ENCODE measurements around the gene WDCP.
"Not testable (repeated sequence)": the region's sequence is repeated elsewhere in the genome, so short reads cannot be mapped to it uniquely, and the experiment has no call there.

WDCP gene

GRCh38 chr2:24055750-24056149 is 8.6 kb upstream of the WDCP start:
- DNase-seq, result no peak

DNA sequence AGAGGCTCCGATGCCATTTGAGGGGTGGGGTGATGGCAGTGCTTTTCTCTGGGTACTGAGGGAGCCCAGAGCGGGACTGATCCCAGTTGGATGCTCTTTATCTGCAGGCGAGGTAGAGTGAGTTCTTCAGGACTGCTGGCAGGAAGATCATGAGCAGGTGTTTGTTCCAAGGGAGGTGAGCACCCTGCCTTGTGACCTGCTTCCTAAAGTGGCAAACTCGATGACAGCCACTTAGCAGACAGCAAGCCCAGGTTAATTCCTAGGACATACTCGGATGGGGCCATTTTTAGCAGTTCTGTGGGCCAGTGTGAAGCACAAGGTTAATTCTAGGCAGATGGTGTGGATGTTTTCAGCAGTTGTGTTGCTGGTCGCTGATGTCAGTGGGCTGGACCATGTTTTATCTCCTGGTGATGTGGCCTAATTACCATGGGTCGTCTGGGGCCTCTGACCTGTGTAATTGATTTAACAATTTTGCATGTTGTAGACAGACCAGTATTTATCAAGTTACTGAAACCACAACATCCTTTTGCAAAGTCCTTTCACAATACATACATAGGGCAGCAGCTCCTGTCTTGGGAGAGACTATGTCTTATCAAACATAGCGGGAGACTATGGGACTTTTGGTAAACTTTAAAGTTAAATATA is 7.3 kb upstream of the WDCP start:
- DNase-seq, result no peak

GRCh38 chr2:24052951-24053350 is 5.8 kb upstream of the WDCP start:
- DNase-seq, result no peak

DNA sequence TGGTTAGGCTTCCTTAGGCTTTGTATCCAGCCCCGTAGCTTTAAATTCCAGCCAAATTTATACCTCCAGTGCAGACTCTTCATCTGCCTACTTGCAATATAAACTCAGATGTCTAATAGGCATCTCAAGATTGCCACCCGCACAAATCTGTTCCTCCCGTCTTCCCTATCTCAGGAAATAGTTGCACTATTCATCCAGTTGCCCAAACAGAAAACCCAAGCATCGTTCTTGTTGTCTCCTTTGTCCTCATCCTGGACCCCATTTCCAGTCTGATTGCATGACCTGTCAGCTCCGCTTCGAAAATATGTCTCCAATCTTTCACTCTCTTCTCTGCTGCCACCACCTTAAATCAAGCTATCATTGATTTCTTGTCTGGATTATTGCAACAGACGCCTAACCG is 4.6 kb upstream of the WDCP start:
- no peak for DNase-seq

- DNase-seq, result no peak
These were observed 3.1 kb upstream of the WDCP start for GRCh38 chr2:24050041-24050979.

- no peak for DNase-seq
These were observed 2.4 kb upstream of the WDCP start, which contains the start of gene FKBP1B for GRCh38 chr2:24049485-24050021. Gene FKBP1B, plus strand, starts transcription at chr2:24049741. Its CDS starts 109 bp downstream, at chr2:24049850.

- no peak for DNase-seq
These were observed 1.7 kb upstream of the WDCP start for GRCh38 chr2:24048769-24049484.

GRCh38 chr2:24047703-24048033 is 477 bp upstream of the WDCP start:
- DNase-seq, result no peak

- no peak for DNase-seq
These were observed 627 bp downstream of the WDCP start for GRCh38 chr2:24046599-24046929.

- DNase-seq, result no peak
These were observed 1.4 kb downstream of the WDCP start for GRCh38 chr2:24045511-24046508.

- DNase-seq, result not testable (repeated sequence)
These were observed 4.1 kb downstream of the WDCP start for GRCh38 chr2:24043133-24043532.

DNA sequence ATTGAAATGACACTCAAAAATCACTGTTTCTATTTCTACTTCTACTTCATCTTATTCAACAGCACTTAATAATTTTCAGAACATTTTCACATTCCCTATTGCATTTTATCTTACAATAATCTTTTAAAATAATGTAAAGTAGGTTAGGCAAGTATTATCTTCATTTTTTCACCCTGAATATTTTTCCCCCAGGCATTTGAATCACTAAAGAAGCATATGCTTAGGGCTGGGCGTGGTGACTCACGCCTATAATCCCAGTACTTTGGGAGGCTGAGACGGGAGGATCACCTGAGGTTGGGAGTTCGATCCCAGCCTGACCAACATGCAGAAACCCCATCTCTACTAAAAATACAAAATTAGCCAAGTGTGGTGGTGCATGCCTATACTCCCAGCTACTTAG is 6.7 kb downstream of the WDCP start:
- no peak for DNase-seq

DNA sequence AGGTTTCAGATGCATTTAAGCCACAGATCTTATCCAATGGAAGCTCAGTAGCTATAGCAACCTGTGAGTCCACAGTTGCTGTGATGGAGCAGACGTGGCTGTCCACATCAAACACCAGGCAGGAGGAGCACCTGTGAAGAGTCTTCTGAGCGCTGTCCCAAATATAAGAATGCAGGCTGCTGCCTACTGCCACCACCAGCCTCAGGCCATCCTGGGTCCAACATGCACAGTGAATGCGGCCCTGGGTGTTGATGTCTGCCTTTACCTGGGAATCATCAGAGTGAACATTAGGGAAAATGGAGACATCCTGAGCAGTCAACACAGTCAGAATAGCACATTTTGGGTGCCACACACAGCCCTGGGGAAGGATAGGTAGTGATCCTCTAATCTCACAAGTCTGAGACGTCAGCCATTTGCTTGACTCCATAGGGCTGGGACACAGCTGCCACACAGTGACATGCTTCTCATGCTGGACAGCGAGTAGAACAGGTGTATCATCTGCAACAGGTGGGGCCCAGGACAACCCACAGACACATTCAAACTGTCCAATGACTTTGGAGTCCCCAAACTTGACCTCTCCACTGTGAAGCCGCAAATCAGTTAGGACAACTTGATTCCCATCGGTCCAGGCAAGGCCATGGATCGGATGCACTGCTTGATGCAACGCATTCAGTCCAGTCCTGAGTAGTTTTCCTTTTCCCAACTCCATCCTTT is 8.2 kb downstream of the WDCP start:
- DNase-seq, result no peak

DNA sequence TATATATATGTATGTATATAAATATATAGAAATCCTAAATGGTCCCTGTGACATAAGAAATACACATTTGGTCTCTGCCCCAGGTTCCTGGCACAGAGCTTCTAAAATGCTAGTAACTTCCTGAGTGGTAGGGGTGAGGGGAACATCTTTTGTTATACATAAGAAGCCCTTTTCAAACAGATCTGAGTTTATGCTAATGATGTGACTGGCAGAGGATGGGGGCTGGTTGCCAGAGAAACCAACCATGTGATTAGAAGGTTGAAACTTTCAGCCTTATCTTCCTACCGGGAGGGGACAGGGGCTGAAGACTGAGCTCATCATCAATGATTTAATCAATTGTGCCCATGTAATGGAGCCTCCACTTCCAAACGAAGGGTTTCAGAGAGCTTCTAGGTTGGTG is 21.0 kb downstream of the WDCP start:
- no peak for DNase-seq

DNA sequence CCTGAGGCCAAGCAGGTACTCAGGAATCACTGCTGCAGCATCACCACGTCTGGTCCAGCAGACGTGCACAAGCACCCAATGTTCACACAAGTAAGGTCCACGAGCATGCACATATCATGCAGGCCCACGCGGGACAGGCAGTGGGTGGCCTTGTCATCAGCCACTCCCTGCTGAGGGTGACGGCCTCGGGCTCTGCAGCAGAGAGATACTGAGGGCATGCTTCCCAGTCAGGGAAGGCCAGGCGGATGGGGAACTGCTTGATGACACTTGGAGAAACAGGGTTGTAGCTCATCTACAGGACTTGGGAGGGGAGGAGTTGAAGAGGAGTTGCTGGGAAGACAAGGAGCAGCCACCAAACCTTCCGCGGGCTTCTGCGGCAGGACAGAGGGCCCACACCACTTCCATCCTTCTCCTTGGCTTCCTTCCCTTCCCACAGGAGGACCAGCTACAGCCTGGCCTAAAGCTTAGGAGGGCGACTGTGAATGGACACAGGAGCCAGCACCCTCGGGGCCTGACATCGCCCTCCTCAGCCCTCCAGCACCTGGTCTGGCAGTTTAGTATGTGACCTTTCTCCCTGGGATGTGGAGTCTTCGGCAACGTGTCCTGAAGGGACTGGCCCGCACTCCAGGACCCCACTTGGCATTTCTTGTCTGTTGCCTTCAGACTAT is 22.1 kb downstream of the WDCP start:
- no peak for DNase-seq

DNA sequence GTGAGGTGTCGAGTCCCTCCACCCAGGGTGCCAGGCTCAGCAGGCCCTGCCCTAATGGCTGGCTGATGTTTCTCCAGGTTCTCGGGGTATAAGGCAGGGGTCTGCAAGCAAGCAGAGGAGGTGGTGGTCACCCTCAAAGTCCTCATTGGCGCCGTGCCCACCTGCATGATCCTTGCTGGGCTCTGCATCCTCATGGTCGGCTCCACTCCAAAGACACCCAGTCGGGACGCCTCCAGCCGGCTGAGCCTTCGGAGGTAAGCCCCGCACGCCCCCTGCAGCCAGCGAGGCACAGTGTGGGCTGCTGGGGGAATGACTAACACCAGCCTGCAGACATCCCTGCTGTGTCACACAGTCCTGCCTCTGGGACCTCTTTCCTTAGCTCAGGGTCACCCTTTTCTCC is 23.2 kb downstream of the WDCP start:
- DNase-seq, result no peak

- DNase-seq, result no peak
These were observed 24.1 kb downstream of the WDCP start for GRCh38 chr2:24022975-24023575.

- no peak for DNase-seq
These were observed 24.7 kb downstream of the WDCP start for GRCh38 chr2:24022324-24022974.

DNA sequence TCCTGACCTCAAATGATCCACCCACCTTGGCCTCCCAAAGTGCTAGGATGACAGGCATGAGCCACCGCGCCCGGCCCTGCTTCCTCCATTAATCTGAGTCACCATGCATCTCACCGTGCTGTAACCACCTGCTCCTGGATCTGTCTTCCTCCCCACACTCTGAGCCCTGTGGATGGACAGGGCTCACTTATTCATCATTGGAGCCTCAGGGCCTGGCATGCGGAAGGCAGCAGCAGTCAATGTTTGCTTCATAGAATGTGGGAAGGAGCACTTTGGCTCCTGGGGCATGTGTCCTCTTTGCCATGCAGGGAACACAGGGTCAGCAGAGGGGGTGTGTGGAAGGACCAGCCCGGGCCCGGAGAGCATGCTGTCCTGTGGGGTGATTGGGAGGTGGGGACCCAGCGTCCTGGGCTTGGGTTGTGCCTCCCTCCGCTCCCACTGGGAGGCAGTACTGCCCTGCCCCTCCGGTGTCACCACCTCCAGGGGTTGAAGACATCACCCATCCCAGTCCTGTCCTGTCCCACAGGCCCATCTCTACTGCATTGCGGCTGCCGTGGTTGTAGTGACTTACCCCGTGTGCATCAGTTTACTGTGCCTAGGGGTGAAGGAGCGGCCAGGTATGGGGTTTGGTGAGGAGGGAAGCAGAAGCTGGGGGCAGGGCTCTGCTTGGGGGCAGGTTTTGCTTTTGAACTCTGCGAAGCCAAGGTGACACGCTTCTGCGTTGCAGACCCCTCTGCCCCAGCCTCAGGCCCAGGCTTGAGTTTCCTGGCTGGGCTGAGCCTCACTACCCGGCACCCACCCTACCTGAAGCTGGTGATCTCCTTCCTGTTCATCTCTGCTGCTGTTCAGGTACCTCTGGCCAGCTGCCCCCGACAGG is 25.8 kb downstream of the WDCP start:
- DNase-seq, result no peak

All from NCI-H2107 (cell line).